GM18519 (cell line): ENCODE results near the gene SNX13.
"Not testable (repeated sequence)": the region's sequence is repeated elsewhere in the genome, so short reads cannot be mapped to it uniquely, and the experiment has no call there.

Experiments used
- ATAC-seq: cut with Tn5 transposase; IDR thresholded peaks from one replicate; pipeline ENCODE4 v1.9.1; 2021; ENCODE audit warnings: mild to moderate bottlenecking, moderate library complexity; ENCODE audit not compliant: unreplicated experiment, low FRiP score

SNX13 gene

DNA sequence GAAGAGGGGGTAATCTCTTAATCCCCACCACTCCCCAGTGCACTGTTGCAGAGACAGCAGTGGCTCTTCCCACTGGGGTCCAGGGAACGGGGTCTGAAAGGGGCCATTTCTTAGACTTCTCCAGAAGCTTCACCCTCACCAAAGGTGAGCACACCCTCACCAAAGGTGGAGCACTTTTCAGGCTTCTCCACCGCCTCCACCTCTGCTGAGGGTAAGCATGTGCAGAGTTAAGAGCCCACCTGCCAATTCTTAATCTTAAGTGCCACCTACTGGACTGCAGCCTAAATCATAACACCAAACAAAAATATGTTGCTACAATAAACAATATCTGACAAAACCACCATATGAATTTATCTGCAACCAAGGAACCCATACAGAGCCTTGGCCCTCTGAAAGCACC, 27.0 kb downstream of the SNX13 start:
- ATAC-seq = no peak

- no peak for ATAC-seq
Measured at GRCh38 chr7:17912536-17913235, 27.6 kb downstream of the SNX13 start.

- ATAC-seq = no peak
Measured at GRCh38 chr7:17912050-17912449, 28.2 kb downstream of the SNX13 start.

DNA sequence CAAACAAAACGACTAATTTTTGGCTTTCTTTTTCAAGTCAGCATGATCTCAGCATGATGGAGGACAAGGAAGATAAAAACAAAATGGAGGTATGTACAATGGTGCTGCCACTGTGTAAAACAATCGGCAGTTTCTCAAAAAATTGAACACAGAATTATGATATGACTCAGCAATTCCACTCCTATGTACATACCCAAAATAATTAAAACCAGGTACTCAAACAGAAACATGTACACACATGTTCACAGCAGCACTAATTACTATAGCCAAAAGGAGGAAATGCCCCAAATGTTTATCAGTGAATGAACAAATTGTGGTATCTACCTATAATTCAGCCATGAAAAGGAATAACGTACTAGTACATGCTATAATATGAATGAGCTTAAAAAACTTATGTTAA, 29.9 kb downstream of the SNX13 start:
- ATAC-seq = no peak

DNA sequence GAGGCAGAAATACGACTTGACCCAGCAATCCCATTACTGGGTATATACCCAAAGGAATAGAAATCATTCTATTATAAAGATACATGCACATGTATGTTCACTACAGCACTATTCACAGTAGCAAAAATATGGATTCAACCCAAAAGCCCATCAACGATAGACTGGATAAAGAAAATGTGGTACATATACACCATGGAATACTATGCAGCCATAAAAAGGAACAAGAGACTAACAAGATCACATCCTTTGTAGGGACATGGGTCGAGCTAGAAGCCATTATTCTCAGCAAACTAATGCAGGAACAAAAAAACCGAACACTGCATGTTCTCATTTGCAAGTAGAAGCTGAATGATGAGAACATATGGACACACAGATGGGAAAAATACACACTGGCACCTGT, 31.0 kb downstream of the SNX13 start:
- ATAC-seq = not testable (repeated sequence)

- ATAC-seq = no peak
Measured at GRCh38 chr7:17907014-17907413, 33.3 kb downstream of the SNX13 start.

- ATAC-seq = no peak
Measured at GRCh38 chr7:17903337-17903736, 37.0 kb downstream of the SNX13 start.

DNA sequence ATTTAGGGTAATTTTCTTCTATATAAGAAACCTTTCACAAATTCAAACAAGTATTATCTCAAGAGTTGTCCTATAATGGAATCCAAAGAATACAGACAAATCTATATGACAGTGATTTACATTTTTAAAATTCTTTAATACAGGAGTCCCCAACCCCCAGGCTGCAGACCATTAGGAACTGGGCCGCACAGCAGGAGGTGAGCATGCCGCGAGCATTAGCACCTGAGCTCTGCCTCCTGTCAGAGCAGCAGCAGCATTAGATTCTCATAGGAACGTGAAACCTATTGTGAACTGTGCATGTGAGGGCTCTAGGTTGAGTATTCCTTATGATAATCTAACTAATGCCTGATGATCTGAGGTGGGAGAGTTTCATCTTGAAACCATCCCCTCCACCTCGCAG, 37.7 kb downstream of the SNX13 start:
- ATAC-seq = no peak

DNA sequence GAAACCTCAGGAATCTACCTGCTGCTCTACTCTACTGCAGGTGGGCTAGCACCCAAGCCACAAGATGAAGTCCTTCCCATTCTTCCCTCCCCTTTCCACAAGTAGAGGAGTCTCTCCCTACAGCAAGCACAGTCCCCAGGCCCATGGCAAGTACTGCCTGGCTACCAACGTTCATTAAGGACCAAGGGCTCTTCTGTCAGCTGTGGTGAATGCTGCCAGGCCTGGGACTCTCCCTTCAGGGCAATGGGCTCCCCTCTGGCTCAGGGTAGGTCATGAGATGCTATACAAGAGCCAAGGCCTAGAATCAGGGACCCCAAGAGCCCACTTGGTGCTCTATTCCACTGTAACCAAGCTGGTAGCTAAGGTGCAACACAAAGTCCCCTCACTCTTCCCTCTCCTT, 39.8 kb downstream of the SNX13 start:
- no peak for ATAC-seq

DNA sequence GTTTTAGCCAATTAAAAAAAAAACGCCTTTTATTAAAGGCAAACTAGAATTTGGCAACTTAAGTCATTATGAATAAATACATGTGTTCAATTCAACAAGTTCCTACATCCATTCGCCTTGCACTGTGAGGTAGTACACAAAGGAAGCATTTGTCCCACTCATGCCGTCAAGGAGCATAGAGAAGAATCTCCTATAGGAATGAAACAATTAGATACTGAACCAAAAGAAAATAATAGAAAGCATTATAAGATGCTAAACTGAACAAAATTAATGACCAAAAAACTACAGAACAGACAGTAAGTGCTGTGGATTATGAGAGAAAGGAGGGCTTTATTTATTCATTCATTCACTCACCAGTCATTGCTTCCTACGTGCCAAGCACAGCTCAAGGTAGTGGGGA, 42.2 kb downstream of the SNX13 start:
- ATAC-seq = no peak

DNA sequence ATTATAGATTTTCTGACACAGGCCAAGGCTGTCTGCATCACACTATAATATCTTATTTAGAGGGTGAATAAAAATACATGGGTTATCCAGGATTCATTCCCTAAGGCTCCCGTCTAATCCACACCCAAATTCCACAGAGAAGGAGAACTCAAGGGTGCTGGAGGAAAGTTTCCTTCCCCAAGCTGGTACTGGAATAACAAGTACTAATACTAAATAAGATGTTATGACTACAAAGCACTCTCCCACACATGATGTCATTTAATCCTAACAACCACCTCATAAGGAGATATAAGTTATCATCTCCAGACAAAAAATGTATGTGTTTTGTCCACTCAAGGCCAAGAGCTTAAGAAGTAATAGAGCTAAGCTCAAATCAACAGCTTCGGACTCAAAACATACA, 53.0 kb downstream of the SNX13 start:
- ATAC-seq = no peak

DNA sequence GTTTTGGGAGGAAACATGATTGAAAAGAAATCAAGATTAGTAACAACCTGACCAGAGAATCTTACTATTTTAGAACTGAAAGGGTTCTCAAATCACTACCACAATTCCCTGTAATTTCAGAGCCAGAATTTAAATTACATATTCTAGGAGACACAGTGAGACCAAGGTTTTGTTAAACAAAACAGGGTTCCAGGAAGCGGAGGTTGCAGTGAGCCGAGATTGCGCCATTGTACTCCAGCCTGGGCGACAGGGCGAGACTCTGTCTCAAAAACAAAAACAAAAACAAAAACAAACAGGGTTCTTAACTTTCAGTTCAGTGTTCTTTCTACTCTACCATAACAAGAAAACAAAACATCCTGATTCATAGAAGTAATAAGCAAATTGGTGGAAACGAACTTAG, 57.6 kb downstream of the SNX13 start:
- ATAC-seq = no peak

- ATAC-seq = no peak
Measured at GRCh38 chr7:17879075-17879661, 61.1 kb downstream of the SNX13 start.

DNA sequence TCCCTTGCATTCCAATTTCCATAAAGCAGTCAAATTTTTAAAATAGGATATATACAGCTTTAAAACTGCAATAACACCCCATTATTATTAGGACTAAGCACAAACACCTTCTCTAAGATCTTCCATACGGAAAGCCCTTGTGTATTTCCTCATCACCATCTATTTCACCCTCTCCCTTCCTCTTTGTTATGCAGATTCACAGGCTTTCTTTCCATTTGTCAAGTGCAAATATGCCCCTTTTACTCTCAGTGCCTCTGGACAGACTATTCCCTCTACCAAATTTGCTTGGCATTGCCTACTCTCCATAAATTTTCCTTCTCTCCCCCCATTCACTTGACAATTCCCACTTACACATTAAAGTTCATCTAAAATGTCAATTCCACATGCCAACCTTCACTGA, 61.7 kb downstream of the SNX13 start:
- ATAC-seq = no peak

GRCh38 chr7:17871815-17872533, 68.3 kb downstream of the SNX13 start:
- ATAC-seq = no peak

DNA sequence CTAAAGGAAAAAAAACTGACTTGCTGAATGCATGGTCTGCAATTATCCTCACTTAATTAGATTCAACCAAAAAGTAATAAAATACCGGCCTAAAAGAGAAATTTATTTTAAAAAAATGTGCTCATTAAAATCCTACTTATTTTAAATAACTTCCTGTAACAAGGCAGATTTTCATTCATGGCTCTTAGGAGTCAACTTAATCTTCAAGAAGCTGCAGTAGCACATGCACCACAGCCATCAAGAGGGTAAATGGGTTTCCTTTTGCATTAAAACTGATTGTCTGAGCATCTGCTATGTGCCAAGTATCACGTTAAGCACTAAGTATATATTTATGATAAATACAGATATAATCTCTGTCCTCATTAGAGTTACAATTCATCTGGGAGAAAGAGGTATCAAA, 69.9 kb downstream of the SNX13 start:
- ATAC-seq = no peak

DNA sequence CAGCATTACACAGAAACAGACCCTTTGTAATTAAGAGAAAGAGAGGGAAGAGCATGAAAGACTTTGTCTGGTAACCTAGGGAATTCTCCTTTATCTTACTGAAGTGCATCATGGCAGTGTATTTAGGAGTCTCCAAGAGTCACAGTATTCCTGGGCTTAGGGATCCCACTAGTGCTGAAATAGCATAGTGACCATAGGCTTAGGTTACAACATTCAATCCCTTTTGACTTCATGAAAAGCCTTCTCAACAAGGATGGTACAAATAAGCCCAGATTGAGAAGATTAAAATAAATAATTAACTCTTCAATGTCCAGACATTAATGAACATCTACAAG, 76.5 kb downstream of the SNX13 start:
- no peak for ATAC-seq

DNA sequence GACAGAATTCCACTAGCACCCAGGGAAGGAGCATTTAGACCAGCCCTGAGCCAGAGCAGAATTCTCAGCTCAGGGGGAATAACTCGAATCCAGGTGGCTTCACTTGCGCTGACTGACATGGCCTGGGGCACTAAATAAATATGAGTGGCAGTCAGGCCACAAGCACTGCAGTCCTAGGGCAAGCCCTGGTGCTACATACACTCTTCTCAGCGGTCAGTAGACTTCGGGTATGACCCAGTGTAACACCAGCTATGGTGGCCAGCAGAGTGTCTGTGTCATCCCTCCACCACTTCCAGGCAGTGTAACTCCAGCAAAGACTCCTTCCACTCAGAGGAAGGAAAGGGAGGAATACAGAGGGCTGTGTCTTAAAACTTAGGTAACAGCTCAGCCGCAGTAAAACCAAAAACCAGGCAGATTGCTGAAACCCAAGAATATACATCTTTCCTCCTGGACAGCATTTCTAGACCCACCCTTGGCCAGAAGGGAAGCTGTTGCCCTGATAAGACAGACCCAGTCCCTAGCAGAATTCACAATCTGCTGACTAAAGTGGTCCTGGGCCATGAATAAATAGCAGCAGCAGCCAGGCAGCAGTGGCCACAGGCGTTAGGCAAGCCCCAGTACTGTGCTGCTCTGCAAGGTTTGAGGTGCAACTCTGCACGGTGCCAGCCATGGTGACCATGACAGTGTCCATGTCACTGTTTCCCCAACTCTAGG, 77.0 kb downstream of the SNX13 start:
- no peak for ATAC-seq

- ATAC-seq = no peak
Measured at GRCh38 chr7:17856251-17856650, 84.0 kb downstream of the SNX13 start.

- no peak for ATAC-seq
Measured at GRCh38 chr7:17855202-17855601, 85.1 kb downstream of the SNX13 start.

GRCh38 chr7:17854261-17855047, 85.8 kb downstream of the SNX13 start:
- ATAC-seq = no peak
